GM04504 (cell line): Measurements from ENCODE around the gene ACY1.
"Not testable (repeated sequence)": the region's sequence is repeated elsewhere in the genome, so short reads cannot be mapped to it uniquely, and the experiment has no call there.

Experiments
- DNase-seq: peaks from one replicate; pipeline ENCODE4 v3.0.0-alpha.2; 2012; ENCODE audit warnings: low read depth

Gene ACY1

DNA sequence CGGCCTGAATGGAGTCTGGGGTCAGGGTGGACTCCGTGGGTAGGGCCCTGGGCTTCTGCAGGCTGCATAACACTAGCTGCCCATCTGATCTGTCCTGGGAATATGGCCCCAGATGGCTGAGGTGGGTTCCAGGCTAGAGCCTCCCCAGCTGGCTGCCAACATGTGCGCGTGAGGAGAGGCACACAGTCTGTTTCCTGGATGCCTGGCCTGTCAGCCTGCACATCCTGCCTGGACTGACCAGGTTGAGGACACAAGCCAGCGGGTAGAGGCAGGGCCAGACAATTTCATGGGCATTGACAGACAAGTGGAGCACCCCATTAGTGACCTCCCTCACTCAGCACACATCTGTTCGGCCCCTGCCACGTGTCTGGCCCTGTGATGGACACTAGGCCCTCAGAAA, 42.1 kb downstream of the ACY1 start:
- DNase-seq: no peak

DNA sequence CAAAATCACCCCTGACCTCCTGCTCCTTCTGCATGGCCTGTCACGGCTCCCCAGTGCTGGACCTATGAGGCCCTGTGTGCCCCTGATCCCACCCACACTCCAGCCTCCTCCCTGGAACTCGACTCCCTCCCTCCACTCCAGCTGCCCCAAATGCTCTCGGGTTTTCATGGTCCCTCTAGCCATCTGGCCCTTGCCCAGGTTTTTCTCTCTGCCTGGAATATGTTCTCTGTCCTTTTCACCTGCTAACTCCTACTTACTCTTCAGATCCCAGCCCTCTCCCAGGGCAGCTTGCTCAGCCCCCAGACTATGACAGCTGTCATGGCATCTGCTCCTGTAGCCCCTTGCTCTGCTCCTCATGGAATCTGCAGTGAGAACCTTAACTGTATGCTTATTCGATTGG, 42.7 kb downstream of the ACY1 start:
- DNase-seq: no peak

DNA sequence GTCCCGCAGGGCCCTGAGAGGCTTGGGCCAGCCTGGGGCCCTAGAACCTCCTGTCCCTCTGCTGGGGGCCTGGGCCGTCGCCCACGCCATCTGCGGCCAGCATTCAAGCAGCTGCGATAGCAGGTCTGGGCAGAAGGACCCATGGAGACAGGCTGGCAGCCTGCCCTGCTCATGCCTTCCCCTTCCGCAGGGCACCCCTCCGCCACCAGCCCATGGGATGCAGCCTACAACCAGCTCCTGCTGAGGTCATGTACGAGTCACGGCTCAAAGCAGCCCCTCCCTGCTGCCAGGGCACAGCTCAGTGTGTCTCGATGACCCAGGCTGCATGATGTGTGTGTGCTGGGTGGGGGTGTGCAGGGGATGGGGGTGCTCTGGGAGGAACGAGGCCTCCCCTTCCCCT, 45.2 kb downstream of the ACY1 start:
- no peak for DNase-seq

DNA sequence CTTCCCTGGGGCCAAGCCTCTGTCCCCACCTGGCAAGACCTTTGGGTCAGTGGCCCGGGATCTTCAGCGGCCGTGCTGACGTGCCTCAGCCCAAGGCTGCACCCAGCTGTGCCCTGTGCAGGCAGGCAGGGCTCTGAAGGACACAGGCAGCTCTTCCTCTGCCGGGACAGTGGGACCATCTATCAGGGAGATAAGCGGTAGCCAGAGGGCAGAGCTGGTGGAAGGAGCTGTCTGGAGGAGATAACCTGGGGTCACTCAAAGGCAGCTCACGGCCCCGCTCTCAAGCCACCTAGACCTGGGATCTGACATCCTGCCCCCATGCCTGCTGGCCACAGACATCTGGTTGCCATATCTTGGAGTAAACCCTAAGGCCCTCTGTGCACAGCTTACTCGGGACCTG, 45.7 kb downstream of the ACY1 start:
- no peak for DNase-seq

DNA sequence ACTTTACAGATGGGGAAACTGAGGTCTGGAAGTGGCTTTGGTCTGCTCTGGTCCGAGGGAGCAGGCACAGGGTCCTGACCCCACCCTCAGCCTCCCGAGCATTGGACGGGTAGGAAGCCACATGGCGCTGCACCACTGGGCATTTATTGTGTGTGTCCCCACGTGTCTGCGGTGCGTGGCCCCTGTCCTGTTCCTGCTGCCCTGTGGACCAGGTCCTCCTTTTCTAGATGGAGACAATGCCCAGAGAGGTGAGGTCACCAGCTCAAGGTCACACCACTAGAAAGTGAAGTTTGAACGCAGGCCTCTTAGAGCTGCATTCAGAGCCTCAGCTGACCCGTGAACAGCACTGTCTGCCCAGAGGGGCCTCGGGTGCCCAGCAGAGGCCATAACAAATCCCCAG, 46.2 kb downstream of the ACY1 start:
- no peak for DNase-seq

DNA sequence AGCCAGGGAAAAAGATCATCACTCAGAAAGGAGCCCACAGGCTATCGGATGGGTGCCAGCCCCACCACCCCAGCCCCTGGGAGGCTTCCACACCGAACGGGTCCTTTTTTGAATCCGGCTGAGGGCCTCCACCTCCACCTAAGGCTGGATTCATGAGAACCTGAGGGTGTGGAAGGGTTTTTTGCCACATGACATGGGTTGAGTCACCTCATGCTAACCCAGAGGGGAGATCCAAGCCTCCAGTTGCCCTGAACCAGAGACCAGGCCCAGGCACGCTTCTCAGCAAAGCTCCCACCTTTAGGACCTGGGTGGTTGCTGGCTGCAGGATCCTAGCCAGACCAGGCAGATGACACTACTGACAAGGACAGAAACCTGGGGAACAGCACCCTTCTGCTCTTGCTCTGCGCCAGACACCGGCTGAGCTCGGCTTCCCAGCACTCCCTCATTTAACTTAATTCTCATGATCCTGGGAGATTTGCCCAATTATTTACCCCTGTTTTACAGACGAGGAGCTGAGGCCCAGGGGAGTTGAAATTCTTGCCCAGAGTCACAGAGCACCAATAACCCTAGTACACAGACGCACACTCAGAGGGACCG, 47.5 kb downstream of the ACY1 start:
- DNase-seq: no peak

DNA sequence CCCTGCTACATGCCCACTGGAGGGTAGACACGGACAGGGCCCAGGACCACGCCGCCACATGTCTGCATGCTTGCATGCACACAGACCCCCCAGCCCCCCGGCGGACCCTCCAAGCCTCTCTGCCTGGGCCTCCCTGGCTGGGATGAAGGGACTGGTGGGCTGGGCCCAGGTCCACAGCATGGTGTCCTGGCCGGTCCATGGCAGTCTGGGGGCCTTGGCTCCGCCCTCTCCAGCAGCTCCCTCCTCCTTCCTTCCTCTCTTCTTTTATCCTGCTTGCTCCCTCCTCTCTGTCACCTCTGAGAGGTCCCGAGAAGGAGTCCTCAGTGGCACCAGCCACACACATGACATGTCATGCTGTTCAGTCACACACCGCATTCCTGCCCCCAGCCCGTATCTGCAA, 48.6 kb downstream of the ACY1 start:
- DNase-seq: no peak

DNA sequence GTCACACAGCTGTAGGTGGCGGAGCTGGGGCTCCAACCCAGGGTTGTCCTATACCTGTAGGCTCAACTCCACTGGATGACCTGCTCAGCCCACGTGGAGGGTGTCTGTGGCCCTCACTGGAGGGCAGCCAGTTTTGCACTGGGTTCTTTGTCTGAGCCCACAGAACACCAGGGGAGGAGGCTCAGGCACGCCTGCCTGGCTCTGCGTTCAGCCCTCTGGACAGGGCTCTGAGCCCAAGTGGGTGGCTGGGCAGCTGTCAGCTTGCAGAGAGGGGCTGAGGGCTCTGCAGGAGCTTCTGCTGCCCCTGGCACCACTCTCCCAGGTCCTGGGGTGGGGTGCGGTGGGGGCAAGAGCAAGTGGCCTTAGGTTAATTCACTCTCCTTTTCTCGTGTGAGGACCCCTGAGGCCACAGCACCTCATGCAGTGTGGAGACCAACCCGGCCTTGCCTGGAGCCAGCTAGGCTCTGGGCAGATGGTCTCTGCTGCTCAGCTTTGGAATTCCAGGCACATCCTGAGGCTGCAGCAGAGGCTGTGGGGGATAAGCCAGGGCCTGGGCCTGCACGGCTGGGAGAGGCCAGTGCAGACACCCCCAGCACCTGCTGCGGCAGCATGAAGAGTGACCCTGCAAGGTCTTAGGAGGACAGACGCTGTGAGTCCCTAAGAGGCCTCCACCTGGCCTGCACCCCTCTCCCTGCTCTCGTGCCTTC, 49.5 kb downstream of the ACY1 start:
- no peak for DNase-seq

DNA sequence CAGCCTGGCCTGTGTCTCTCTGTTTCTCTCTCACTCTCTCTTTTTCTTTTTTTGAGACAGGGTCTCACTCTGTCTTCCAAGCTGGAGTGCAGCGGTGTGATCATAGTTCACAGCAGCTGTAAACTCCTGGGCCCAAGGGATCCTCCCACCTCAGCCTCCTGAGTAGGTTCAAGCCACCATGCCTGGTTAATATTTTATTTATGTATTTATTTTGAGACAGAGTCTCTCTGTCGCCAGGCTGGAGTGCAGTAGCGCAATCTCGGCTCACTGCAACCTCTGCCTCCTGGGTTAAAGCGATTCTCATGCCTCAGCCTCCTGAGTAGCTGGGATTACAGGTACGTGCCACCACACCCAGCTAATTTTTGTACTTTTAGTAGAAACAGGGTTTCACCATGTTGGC, 50.4 kb downstream of the ACY1 start:
- not testable (repeated sequence) for DNase-seq

DNA sequence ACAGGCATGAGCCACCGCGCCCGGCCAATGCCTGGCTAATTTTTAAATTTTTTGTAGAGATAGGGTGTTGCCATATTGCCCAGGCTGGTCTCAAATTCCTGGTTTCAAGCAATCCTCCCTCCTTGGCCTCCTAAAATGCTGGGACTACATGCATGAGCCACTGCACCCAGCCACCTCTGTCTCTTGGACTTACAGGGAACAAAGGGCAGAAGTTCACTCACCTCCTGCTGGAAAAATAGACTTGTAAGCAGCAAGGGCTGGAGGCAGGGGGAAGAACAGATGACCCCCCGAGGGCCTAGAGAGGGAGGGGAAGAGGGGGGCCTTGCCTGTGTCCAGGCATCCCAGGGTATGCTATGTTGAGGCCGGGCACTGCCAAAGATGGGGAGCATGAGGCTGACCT, 50.9 kb downstream of the ACY1 start:
- DNase-seq: no peak

DNA sequence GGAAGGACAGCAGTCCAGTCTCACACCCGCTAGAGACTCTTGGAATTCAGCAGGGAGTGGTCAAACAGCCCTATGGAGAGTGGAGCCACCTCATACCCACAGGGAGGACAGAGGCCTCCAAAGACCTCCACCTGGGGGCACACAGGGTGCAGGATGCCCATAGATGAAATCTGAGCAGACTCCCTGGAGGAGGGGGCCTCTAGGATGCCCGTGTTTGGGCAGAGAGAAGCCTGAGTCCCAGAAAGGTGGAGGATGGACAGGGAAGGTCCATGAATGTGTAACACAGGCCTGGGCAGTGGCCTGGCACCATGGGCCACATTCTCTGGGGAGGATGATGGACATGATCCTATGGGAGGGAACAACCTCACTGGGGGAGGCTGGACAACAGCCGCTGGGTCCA, 51.3 kb downstream of the ACY1 start:
- no peak for DNase-seq

DNA sequence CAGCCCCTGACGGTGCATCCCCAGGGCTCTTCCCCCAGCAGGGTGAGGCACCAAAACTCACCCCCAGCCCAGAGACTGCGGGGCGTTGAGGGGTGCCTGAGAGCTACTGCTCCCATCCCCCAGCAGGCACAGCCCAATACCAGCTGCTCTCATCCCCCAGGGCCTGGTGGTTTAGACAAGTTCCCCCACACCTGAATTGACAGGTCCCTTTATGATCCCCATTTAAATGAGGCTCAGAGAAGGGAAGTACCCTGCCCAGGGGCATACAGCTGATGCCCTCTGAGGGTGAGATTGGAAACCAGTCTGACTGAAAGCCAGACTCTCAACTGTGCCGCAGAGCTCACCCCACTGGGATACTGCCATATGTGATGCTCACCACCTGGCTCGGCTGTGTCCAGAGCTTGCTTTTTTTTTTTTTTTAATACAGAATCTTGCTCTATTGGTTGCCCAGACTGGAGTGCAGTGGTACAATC, 52.9 kb downstream of the ACY1 start:
- no peak for DNase-seq

DNA sequence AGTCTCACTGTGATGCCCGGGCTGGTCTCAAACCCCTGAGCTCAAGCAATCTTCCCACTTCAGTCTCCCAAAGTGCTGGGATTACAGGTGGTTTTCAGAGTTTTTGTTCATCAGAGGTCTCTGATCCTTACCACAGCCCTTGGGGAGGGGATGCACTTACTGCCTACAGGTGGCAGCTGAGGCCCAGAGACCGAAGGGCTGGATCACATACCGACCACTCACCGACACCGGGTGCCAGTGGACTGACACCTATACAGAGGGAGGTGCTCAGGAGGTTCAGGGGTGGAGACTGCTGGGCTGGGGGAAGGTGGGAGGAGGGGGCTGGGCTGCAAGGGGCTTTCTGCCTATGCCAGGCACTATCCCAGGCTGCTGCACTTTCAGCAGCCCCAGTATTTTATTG, 53.5 kb downstream of the ACY1 start:
- DNase-seq: no peak

DNA sequence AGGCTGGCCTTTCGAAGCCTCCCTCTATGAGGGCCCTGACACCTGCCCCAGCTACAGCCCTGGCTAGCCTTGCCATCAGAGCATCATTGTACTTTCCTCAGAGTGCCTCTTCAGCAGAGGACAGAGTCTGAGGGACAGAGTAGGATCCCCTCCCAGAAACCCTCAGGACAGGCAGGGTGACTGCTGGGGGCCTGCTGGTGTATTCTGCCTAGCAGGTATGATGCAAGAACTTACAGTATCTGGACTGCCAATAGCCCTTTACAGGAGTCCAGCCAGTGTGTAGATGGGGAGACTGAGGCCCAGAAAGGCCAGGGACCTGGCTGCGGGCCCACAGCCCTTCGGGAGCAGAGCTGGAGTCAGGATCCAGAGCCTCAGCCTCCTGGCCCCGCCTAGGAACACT, 54.0 kb downstream of the ACY1 start:
- no peak for DNase-seq

DNA sequence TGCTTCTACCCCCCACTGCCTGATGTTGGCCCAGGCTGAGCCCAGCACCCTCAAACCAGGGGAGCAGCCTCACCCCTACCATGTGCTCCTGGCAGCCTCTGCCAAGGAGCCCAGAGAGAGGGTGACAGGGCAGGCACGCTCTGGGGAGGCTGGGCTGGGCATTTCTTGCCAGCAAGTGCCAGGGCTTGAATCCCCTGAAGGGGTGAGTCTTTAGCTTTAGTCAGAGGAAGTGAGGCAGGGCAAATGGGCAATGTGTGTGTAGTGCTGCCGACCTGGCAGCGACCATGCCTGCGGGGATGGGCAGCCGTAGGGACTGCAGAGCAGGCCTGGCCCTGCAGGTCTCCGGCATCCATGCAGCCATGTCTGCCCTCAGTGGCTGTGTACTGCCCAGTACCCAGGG, 54.9 kb downstream of the ACY1 start:
- no peak for DNase-seq
